Transverse colon (tissue), 4 donors: ENCODE results near the gene GRM8.

ENCODE experiments used
- EP300 ChIP-seq: sonication (generic); formaldehyde crosslinking; IDR thresholded peaks from one replicate; pipeline ENCODE4 v1.6.1; 2017; ENCODE audit warnings: antibody characterized with exemption, low read depth
- POLR2A ChIP-seq: fragments of 450-650 bp; IDR thresholded peaks from one replicate; pipeline ENCODE4 v1.6.1; 2016; ENCODE audit warnings: antibody characterized with exemption, mild to moderate bottlenecking, moderate library complexity
- POLR2AphosphoS5 ChIP-seq, 3 donors: sonication (generic); formaldehyde crosslinking; IDR thresholded peaks; one replicate each; pipeline ENCODE4 v1.6.1; 2016; ENCODE audit warnings: antibody characterized with exemption in 3 of 3
- TF ChIP-seq, protein P1 (sequence below), 5 experiments: fragments of 200-600 bp in 3 of 5; fragments of 450-650 bp in 2 of 5; sonication (generic) in 3 of 5; IDR thresholded peaks; 1 replicate in 2 of 5; 2 replicates in 3 of 5; pipeline ENCODE4 v1.5.1; 2016 to 2017; ENCODE audit warnings: antibody characterized with exemption in 5 of 5, inconsistent platforms in 3 of 5, mild to moderate bottlenecking in 2 of 5, moderate library complexity in 1 of 5

DNA sequence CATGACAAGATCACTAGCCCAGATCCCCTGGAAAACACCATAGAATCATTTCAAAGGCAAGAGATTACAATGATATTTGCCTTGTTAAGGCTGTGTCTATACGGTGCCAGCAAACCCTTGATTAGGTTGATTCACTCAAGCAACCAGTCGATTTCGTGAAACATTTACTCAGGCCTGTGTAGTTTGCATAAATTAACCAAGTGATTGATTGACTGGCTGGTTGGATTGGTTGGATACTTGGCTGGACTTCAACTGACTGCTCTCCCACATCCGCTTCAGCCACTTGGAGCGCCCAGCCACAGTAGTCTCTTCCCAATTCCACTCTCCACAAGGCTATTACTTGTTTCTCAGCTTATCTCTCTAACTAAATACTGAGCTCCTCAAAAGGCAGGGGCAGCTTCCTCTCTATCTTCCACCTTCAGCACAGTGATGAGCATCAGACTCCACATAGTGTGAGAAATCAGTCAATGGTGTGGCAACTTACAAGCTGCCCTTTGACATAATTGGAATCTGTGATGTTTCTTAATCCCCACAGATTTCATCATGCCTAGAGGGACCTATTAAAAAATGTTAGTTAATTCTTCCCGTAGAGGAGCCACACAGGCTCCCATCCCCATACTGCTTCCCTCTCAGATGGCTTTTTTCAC lies 217.4 kb downstream of the GRM8 start:
- TF ChIP-seq, protein P1, sequence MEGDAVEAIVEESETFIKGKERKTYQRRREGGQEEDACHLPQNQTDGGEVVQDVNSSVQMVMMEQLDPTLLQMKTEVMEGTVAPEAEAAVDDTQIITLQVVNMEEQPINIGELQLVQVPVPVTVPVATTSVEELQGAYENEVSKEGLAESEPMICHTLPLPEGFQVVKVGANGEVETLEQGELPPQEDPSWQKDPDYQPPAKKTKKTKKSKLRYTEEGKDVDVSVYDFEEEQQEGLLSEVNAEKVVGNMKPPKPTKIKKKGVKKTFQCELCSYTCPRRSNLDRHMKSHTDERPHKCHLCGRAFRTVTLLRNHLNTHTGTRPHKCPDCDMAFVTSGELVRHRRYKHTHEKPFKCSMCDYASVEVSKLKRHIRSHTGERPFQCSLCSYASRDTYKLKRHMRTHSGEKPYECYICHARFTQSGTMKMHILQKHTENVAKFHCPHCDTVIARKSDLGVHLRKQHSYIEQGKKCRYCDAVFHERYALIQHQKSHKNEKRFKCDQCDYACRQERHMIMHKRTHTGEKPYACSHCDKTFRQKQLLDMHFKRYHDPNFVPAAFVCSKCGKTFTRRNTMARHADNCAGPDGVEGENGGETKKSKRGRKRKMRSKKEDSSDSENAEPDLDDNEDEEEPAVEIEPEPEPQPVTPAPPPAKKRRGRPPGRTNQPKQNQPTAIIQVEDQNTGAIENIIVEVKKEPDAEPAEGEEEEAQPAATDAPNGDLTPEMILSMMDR (IDR thresholded peaks at IDR 0.05): no peak
- no peak for TF ChIP-seq POLR2A
- no peak for TF ChIP-seq EP300
- no peak for TF ChIP-seq POLR2AphosphoS5 (IDR thresholded peaks at IDR 0.05)
